ENCODE measurements around the gene GRID1.

DNA sequence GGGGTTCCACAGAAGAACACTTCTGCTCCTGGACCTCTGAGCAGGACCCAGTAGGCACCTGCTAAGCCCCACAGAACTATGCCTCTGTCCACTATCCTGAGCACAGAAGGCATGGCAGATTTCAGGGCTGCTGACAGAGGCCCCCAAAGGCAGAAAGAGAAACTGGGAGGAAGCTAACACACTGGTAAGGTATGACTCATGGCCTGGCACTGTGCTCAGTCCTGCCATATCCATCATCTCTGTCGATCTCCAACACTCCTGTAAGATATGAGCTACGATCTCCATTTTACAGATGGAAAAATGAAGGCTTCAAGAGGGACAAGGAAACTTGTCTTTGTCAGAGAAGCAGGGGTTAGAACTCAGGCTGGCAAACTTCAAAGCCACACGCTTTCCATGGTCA, 62.2 kb downstream of the GRID1 start:
- TF ChIP-seq EZH2 (IDR thresholded peaks at IDR 0.05) (no peak), POLR2AphosphoS5 (IDR thresholded peaks at IDR 0.05; ENCODE audit: borderline replicate concordance, low read depth, low read length) (no peak), FOXP2 (optimal IDR thresholded peaks at IDR 0.05; ENCODE audit: control extremely low read depth, extremely low read length, insufficient read depth) (no peak)
